ENCODE measurements around the gene INPP5D.

GRCh38 chr2:233111427-233111826, 51.3 kb downstream of the INPP5D start:
- TF ChIP-seq CTCF (IDR thresholded peaks at IDR 0.05) = no peak
- TF ChIP-seq EZH2 (IDR thresholded peaks at IDR 0.05; ENCODE audit: borderline replicate concordance, insufficient read depth, low read depth, low read length, poor library complexity, severe bottlenecking) = no peak
